CD4-positive, alpha-beta T cell treated with Interleukin-1 beta for 1 hour (primary cell): ENCODE results near the gene PRKN.
"Not testable (repeated sequence)": the region's sequence is repeated elsewhere in the genome, so short reads cannot be mapped to it uniquely, and the experiment has no call there.

ENCODE experiments used
- DNase-seq, 2 donors: peaks; one replicate each; pipeline ENCODE4 v3.0.0-alpha.2; 2020 to 2022

PRKN gene

DNA sequence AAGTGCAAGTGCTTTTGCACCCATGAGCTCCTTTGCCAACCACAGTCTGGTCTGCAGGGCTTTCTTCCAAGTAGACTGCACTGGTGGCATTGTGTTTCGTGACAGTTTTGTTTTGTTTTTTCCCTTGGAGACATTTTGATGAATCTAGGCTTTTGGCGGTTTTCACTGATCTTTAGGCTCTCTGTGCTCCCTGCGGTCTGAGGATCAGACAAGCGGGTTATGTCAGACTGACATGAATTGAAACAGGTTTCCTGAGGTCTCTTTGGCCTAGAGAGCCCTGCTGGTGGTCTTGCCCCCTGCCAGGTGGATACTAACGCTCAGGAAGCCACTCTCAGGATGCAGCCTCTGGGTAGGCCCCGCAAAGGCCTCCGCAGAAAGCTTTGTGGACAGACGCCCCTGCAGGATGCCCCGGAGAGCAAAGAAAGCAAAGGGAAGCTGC, 898.3 kb downstream of the PRKN start:
- no peak for DNase-seq

GRCh38 chr6:161828355-161828754, 899.2 kb downstream of the PRKN start:
- DNase-seq: no peak

- DNase-seq: no peak
Observed at GRCh38 chr6:161826512-161826911, 901.1 kb downstream of the PRKN start.

DNA sequence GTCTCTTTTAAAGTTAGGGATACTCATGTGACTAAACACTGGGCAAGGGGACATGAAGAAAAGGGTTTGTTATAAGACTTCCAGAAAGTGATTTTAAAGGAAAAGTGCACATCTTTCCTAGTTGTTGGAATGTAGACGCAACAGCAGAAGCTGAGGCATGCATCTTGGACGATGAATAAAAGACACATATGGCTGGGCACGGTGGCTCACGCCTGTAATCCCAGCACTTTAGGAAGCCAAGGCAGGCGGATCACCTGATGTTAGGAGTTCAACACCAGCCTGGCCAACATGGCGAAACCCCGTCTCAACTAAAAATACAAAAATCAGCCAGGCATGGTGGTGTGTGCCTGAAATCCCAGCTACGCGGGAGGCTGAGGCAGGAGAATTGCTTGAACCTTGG, 905.4 kb downstream of the PRKN start:
- DNase-seq: not testable (repeated sequence)

DNA sequence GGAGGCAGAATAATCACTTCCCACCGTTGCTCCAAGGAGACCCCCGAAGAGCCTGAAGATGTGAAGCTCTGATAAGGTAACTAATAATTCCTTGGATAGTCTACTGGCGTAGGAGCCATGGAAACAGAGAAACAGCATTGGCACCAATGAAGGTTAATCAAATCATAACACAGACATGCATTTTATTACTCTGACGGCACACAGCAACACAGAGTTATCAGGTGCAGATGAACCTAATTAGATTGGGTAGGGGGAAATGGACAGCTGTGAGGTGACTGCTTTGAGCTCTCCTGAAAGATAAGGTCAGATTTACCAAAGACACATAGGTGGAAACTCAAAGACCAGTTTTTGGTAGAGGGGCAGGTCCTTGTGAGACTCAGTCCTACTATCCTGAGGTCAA, 909.7 kb downstream of the PRKN start:
- DNase-seq: no peak

GRCh38 chr6:161815965-161816364, 911.6 kb downstream of the PRKN start:
- DNase-seq: no peak

DNA sequence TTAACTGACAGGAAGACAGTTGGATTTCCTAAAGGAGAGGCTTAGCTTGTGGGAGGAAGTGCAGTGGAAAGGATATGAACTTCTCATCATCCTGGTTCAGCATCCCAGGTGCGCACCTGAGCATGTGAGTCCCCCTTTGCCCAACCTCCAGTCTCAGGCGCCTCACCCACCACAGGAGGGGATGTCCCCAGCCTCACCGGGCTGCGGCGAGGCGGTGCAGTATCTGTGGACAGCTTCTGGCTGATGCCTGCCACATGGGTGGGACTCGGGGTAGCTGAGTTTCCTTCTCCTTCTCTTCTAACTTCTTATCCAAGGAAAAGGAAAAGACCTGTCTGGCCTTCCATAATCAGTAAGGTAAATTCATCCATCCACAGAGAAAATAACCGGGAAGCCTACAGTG, 914.4 kb downstream of the PRKN start:
- DNase-seq: no peak

- no peak for DNase-seq
Observed at GRCh38 chr6:161809971-161810370, 917.6 kb downstream of the PRKN start.

DNA sequence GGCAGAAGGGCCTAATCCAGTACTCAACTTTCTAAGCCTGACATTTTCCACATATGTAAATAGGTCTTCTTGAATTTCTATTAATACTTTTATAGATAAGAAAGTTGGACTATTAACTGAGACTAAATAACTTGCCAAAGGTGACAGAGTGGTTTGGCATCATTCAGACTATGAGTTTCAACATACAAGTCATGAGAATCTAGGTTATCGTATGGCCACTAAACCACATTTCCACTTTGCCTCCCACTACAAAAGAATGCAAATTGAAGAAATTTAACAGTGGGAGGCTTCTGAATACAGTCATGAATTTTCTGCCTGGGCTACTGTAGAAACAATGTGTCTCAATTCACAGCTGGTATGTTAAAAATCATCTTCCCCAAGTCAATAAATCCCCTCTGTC, 922.7 kb downstream of the PRKN start:
- DNase-seq: no peak

GRCh38 chr6:161803131-161803530, 924.4 kb downstream of the PRKN start:
- no peak for DNase-seq

DNA sequence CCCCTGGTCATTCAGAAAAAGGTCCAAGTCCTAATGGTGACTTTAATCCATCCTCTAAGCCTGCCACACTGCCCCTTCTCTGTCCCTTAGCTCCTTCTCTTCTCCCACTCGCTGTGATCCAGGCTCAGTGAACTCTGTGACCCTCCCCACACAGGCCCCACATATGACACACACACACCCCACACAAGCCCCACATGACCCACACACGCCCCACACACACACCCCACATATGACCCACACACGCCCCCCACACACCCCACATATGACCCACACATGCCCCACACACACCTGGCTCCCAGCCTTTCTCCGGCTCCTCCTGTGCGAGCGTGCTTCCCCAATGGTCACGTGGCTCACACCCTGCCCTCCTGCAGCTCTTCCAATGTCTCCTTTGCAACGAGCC, 925.3 kb downstream of the PRKN start:
- no peak for DNase-seq

DNA sequence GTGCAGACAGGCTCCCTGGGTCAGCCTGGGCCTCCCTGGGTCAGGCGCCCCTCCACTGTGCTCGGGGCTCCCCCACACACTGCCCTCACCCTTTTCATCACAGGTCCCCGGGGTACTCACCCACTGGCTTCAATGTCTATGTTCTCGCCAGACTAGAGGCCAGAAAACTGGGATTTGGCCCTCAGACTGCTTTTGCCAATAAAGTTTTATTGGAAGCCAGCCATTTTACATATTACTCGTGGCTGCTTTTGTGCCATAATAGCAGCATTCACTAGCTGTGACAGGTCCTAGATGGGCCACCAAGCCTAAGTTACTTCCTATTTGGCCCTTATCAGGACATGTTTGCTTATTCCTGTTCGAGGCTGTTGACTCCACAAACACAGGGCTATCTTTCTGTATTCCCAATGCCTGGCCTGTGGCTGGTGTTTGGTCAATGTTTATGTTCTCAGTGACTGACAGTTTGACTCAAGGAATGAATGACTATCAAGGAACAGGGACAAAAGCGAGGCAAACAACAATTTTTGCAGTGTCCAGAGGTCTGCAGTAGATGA, 928.6 kb downstream of the PRKN start:
- DNase-seq: no peak

- DNase-seq: no peak
Observed at GRCh38 chr6:161796681-161797080, 930.9 kb downstream of the PRKN start.

DNA sequence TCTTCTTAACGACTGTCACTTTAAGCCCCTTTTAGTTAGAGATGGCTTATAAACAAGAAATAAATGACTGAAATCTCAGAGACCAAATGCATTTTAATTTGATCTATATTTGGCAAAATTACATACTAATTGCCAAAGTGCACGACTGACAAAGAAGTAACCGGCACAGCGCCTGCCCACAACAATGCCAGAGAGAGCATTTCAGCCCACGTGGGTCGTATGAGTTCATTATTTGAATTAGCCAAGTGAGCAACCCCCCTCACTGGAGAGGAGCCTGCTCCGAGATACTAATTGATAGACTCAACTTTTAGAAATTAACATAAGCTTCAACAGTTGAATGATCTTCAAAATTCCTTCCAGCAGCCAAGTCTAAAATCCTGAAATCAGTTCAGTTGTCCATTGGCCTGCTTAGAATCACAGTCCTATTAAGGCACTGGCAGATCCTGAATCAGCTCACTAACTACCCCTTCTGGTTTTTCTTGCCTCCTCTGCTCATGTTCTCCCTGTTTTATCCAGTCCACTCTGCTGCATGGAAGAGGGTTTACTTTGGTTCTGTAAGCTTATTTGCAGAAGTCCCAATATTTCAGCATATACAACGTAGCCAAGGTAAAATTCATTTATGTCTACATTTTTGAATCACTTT, 934.6 kb downstream of the PRKN start:
- DNase-seq: no peak

GRCh38 chr6:161788531-161788930, 939.0 kb downstream of the PRKN start:
- DNase-seq: no peak

GRCh38 chr6:161772176-161772575, 955.4 kb downstream of the PRKN start:
- DNase-seq: no peak

DNA sequence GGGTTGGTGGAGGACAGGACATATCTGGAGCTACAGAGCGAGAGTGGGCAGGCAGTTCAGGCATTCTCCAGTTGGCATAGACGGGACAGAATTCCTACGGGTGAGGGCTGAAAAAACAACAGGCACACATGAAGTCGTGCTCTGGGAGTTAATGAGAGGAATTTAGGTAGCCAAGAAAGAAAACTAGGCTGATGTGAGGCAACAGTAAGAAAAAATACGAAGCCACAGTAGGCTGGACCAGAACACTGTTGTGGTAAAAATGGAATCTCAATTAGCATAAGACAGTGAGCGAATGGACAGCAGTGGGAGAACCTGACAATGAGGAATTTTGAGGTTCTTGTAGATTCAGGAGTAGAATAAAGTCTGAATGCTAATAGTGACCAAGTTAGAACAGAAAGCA, 965.6 kb downstream of the PRKN start:
- no peak for DNase-seq

GRCh38 chr6:161755080-161755479, 972.5 kb downstream of the PRKN start:
- DNase-seq: no peak

- no peak for DNase-seq
Observed at GRCh38 chr6:161750686-161751085, 976.9 kb downstream of the PRKN start.

DNA sequence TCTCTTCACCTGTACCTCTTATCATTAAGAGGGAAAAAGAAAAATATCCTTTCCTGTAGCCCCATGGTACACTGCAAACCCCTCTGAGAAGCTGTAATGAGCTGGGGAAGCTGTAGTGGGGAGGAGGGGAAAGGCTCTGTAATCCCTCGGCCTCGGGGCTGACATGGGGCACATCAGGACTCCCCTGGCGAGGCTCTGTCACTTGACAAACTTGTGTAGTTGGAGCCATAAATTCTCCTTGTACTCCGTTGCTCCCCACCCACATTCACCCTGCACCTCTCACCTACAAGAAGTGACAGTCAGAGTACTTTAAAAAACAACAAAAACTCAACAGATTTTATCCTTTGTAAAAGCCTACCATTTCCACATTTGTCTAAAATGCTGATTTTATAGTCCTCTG, 978.0 kb downstream of the PRKN start:
- no peak for DNase-seq

DNA sequence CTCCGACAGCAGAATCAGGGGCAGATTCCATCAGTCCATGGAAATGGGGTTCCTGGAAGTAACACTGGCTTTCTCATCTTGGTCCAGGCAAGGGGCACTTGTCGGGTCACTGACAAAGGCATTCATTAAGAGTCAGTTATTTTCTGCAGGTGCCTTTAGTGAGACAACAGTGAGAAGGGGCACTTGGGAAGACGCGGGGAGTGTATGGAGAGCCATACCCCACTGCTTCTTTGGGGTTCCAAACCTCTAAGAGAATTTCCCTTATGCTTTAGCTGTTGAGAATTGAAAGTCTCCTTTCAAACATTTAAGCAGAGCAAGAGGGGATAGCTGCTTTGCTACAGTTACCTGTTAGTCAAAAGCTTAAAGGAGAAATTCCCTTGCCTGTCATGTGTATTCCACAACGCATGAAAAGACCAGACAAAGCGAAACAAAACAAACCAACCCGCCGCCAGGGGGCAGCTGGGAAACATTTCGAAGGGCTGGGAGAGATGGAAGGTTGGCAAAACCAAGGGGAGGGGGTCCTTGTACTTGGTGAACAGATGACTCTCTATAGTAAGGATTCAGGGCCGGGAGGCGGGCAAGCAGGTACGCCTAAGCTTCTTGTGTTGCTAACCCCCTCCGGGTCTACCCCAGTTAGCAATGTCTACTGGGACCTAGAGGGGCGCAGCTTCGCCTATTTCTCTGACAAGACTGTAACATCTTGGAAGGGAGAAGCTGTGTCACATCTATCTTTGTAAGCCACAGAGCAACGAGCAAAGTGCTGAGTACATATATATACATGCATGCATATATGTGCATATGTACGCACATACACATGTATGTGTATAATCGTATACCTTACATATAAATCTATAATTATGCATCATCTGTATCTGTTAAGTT, 978.8 kb downstream of the PRKN start:
- no peak for DNase-seq

- DNase-seq: no peak
Observed at GRCh38 chr6:161747506-161747905, 980.1 kb downstream of the PRKN start.

DNA sequence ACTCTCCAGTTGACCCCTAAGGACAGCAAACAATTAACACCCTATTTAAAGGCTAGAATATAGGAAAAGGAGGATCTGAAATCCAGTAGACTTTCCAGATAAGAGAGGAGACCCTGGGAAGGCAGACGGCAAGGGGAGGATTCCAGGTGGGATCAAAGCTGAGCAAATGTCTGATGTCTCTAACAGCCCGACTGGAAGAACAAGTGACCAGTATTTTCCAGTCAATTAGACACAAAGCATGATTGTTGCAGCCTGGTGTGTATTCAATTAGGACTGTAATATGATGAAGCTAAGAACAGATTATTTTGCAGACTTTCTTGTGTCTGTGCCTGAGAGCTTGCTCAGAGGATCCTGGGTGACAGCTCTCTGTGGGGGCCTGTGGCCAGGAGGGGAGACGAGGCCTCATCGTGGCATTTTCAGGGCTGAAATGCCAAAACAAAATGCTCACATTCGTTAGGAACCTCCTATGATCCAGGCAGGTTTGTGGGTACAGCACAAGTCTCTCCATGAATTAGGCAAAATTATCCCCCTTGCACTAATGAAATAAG, 981.9 kb downstream of the PRKN start:
- DNase-seq: no peak

DNA sequence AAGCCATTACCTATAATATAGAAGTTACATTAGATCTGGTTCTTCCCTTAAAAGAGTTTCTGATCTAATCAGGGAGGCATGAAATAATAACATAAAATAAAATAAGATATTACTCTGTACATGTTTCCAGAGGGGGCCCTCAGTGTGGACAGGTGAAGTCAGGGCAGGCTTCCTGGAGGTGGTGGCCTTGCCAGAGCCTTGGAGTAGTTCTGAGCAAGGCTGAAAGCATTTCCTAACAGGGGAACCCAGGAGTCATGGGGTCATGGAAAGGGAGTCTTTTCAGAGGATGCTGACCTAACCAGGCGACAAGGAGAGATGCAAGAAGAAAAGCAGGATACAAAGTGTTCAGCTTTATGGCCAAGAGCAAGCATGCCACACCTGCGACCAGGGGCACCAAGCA, 982.4 kb downstream of the PRKN start:
- DNase-seq: no peak
